ENCODE results near the gene FASTKD3. TPM values are rescaled to one million over a fixed set of nuclear protein-coding genes. Genes with fewer than 3 reads are reported as not detected.
"Not testable (repeated sequence)": the region's sequence is repeated elsewhere in the genome, so short reads cannot be mapped to it uniquely, and the experiment has no call there.

The FASTKD3 gene
- 7.2 TPM for polyA plus RNA-seq (ENCODE audit: insufficient read length)

GRCh38 chr5:7868773-7869473 lies at the start of gene FASTKD3, which contains the start of gene MTRR:
Gene FASTKD3 (minus strand): TSS chr5:7869031. CDS start chr5:7868083, 948 bp downstream.
Gene MTRR (plus strand): TSS chr5:7869148. CDS start chr5:7870795, 1,647 bp downstream.
- DNase-seq (ENCODE audit: low read depth) = peak; percentile 80

DNA sequence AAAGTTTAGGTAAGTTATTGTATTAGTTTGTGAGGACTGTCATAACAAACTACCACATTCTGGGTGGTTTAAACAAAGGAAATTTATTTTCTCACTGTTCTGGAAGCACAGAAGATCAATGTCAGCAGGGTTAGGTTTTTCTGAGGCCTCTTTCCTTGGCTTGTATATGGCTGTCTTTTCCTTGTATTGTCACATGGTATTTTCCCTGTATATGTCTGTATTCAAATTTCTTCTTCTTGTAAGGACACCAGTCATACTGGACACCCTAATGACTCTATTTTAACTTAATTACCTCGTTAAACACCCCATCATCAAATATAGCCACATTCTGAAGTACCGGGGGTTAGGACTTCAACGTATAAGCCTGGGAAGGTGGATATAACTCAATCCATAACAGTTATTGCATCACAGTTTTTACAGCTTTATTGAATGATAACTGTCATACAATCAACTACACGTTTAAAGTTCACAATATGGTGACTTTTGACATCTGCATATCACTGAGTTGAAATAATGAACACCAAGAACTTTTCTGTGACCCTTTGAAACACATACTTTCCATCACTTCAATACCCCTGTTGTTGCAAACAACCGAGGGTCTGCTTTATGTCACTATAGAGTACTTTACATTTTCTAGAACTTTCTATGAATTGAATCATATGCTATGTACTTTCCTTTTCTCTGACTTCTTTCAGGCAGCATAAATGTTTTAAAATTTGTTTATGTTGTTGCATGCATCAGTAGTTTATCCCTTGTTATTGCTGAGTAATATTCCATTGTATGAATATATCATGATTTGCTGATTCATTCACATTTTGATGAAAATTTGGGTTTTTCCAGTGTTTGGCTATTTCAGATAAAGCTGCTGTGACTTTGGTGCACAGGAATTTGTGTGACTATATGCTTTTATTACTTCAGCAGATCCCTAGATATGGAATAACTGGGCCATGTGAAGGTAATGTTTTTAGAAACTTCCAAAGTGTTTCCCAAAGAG lies 48.6 kb upstream of the FASTKD3 start:
- DNase-seq (ENCODE audit: low read depth) = no peak

DNA sequence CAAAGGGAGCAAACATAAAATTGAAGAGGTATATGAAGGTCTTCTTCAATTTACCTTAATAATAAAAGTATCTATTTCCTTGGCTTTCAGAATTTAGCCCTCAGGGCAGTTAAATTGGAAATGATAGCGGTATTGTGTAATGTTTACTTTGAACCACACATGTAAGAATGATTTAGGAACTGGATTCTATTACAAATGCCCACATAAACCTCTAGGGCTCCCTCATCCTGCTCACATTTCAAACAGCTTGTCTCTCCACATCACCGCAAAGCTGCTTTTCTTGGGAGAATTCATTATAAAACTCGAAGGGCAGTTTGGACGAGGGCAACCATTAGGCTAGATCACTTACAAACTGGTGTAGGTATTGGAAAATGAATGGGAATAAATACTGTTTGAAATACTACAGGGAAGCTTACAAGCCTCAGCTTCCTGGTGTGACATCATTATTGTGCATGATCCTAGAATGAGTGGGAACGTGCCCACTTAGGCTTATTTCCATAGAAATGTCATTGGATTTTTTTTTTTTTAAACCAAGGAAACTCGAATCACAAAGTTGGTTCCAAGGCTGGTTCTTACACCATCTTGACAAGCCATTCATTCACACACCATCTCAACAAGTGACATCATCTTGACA lies 47.5 kb upstream of the FASTKD3 start:
- no peak for DNase-seq (ENCODE audit: low read depth)

GRCh38 chr5:7911429-7911771 lies 42.6 kb upstream of the FASTKD3 start:
- DNase-seq (ENCODE audit: low read depth) = not testable (repeated sequence)

DNA sequence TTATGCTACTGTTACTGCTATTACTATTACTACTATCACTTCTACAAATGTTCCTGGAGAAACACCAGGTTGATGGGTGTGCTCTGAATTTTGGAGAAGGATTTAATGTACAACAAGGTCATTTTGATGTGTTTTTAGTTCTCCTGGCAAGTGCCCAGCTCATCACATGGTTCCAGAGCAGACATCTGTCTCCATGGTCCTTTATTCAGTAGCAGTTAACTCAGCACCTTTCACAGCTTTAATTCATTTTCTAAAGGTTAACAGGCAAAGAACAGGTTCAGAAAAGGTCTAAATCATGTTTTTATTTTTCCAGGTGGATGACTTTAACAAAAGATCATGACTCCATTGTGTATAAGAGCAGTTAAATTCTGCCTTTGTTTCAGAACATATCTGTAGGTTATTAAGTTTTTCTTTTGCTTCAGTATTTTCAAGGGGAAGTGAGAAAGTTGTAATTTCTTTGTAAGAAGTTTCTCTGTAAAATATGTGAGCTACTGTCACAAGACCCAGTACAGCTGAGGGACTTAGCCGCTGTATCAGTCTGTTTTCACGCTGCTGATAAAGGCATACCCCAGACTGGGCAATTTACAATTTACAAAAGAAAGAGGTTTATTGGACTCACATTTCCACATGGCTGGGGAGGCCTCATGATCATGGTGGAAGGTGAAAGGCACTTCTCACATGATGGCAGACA lies 42.1 kb upstream of the FASTKD3 start:
- no peak for DNase-seq (ENCODE audit: low read depth)

DNA sequence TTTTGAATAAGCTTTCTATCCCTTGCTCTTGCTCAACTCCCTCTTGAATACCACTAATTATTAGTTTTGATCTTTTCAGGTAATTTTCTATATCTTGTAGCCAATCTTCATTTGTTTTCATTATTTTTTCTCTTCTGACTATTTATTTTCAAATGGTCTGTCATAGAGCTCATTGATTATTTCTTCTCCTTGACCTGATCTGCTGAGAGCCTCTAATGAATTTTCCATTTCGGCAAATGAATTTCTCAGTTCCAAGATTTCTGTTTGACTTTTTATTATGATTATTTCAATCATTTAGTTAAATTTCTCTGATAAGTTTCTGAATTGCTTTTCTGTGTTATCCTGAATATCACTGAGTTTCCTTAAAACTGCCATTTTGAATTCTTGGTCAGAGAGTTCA lies 39.5 kb upstream of the FASTKD3 start:
- DNase-seq (ENCODE audit: low read depth) = no peak

DNA sequence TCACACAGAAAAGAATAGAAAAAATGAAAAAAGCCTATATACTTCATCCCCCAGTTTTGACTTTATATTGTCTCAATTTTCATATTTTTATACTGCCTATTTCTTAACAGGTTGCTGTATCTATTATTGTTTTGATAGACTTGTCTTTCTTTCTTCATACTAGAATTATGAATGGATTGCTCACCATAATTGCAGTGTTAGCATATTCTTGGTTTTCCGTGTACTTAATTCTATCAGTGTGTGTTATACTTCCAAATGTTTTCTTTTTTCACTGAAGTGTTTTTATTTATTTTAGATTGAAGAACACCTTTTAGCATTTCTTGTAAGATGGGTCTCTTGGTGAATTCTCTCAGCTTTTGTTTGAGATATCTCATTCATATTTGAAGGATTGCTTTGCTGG lies 38.8 kb upstream of the FASTKD3 start:
- no peak for DNase-seq (ENCODE audit: low read depth)

- no peak for DNase-seq (ENCODE audit: low read depth)
Observed at GRCh38 chr5:7904170-7904569, 35.3 kb upstream of the FASTKD3 start.

GRCh38 chr5:7902666-7903625 lies 34.1 kb upstream of the FASTKD3 start:
- no peak for DNase-seq (ENCODE audit: low read depth)

- no peak for DNase-seq (ENCODE audit: low read depth)
Observed at GRCh38 chr5:7902201-7902600, 33.4 kb upstream of the FASTKD3 start.

DNA sequence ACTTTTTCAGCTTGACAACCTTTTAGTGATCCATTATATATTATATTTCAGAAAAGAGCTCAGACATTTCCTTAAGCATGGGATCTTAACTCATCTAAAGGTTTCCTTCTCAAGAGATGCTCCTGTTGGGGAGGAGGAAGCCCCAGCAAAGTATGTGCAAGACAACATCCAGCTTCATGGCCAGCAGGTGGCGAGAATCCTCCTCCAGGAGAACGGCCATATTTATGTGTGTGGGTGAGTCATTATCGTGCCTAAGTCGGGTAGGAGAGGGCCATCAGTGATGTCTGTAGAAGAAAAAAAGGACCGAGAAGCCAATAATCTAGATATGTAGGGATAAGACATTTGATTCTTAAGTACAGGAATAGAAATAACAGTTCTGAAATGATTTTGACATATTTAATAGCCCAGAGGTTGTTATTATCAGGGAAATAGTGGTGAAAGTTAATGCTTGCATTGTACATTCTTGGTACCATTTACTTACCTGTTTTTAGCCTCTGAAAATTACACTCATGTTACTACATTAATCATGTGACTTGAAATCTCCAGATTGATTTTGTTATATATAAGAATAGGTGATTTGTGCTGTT lies 28.3 kb upstream of the FASTKD3 start:
- DNase-seq (ENCODE audit: low read depth) = no peak

DNA sequence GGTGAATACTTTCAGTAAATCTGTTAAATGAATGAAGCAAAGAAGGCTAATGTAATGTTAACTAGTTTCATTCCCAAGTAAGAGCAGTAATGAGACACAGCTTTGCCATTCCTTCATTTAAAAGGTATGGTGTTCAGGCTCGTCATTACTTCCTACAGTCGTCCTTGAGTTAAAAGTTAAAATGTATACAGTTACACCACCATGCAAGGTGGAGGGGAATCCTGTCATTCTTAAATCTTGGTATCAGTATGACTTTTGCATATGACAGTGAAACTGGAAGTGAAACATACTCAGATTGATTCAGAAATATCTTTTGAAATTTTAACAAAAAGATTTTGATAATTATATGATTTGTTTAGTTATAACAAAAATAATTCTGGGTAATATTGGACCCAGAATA lies 26.0 kb upstream of the FASTKD3 start:
- DNase-seq (ENCODE audit: low read depth) = no peak

- no peak for DNase-seq (ENCODE audit: low read depth)
Observed at GRCh38 chr5:7894439-7894838, 25.6 kb upstream of the FASTKD3 start.

GRCh38 chr5:7888901-7889300 lies 20.1 kb upstream of the FASTKD3 start:
- no peak for DNase-seq (ENCODE audit: low read depth)

DNA sequence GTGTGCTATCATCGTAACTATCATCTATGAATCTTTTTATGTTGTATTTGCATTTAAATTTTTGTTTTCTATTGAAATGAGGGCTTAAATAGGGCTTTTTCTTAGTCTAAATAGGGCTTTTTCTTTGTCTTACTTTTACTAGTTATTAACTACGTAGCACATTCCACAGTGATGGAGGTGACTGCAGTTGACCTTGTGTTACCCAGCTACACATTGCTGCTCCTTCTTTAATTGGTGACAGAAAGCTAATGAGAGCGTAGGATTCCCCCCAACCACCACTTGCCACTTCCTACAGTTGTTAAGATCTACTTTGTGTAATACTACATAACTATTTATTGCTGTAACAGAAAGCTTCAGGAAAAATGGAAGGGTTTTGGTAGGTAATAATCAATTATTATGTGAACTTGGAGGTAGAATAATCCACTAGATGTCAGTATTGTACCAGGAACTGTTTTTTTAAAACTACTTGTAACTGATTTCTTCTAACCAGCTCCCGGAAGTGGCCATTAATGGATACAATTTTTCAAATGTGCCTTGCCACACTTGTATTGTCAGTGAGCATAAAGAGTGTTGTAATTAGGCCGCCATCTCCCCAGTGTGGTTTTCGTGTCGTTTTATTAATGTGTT lies 18.1 kb upstream of the FASTKD3 start:
- peak; percentile 26 for DNase-seq (ENCODE audit: low read depth)

DNA sequence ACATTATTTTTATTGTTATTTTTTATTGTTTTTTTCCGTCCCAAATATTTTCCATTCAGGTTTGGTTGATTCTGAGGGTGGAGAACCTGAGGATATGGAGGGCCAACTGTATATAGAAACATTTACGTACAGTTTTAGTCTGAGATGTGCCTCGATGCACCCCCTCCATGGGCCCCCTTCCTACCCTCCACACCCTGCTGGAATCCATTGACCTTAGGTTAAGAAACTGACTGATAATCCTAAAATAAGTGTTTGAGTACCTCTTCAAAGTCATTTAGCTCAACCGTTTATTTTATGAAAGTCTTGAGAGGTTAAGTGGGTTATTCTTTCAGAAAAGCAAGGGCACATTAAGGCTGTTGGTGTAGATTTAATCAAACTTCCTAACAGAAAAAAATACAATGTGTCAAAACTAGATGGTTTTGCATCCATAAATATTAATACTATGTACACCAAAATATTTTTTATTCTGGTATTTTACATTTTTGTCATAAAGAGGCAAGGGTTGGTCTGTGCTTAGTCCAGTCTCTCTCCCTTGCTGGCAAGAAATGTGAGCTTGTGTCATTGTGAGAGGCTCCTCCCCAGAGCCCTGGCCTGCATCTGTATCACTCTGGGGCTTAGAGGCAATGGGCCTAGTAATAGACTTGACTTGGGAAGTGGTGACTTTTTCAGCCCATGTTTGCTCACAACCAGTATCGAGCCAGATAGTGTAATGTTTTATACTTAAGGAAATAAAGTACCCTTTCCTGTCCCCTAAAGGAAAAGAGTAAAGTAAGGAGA lies 15.8 kb upstream of the FASTKD3 start:
- DNase-seq (ENCODE audit: low read depth) = no peak

DNA sequence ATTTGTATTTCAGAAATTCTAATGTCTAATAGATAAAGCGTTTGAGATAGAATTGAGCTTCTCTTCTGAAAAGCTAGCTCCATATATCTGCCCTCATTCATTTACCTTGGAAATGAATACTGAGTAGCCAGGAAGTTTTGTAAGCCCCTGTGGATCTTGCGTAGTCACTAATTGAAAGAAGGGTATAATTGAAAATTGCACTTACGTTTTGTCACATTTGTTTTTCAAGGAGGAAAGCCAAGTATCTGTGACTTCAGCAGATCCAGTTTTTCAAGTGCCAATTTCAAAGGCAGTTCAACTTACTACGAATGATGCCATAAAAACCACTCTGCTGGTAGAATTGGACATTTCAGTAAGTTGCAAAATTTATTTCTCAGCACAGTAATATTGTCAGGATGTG lies 14.1 kb upstream of the FASTKD3 start:
- no peak for DNase-seq (ENCODE audit: low read depth)

- no peak for DNase-seq (ENCODE audit: low read depth)
Observed at GRCh38 chr5:7881816-7882215, 13.0 kb upstream of the FASTKD3 start.

GRCh38 chr5:7881091-7881490 lies 12.3 kb upstream of the FASTKD3 start:
- no peak for DNase-seq (ENCODE audit: low read depth)
